ENCODE data around the gene SLC16A14. TPM values are rescaled to one million over a fixed set of nuclear protein-coding genes. Genes with fewer than 3 reads are reported as not detected.

Gene SLC16A14
- total RNA-seq, 1 donor from 2014 or later, result 9.7 TPM

- no peak for TF ChIP-seq CTCF (IDR thresholded peaks at IDR 0.05; ENCODE audit: unreplicated experiment)
- H3K36me3 Mint-ChIP-seq, result no peaks in the 10 kb centered on the region
- no peak overlapping the region for H3K27ac Mint-ChIP-seq
- H3K4me3 Mint-ChIP-seq, result peak overlapping the region; percentile 91
- H3K27me3 Mint-ChIP-seq (ENCODE audit: low read depth), result peaks cover 29% of the 10 kb centered on the region
- H3K4me1 Mint-ChIP-seq, result peaks cover 6% of the 10 kb centered on the region
- H3K9me3 Mint-ChIP-seq, result peaks cover 3% of the 10 kb centered on the region
- no peak for DNase-seq (ENCODE audit: low spot score in 2 of 2, unreplicated experiment in 2 of 2)
These were observed 678 bp upstream of the SLC16A14 start for GRCh38 chr2:230069402-230069801.

- no peak for TF ChIP-seq CTCF (IDR thresholded peaks at IDR 0.05; ENCODE audit: unreplicated experiment)
- no peaks in the 10 kb centered on the region for H3K36me3 Mint-ChIP-seq
- peaks cover 6% of the 10 kb centered on the region for H3K4me1 Mint-ChIP-seq
- peak overlapping the region; percentile 88 for H3K27ac Mint-ChIP-seq
- H3K4me3 Mint-ChIP-seq, result peak overlapping the region; percentile 91
- DNase-seq (ENCODE audit: low spot score in 2 of 2, unreplicated experiment in 2 of 2), result peak; percentile 43 to 71
- no peaks in the 10 kb centered on the region for H3K9me3 Mint-ChIP-seq
- peaks cover 31% of the 10 kb centered on the region for H3K27me3 Mint-ChIP-seq (ENCODE audit: low read depth)
These were observed 591 bp downstream of the SLC16A14 start for GRCh38 chr2:230068016-230068650.

- no peak for TF ChIP-seq CTCF (IDR thresholded peaks at IDR 0.05; ENCODE audit: unreplicated experiment)
- Mint-ChIP-seq H3K4me3 (no peak overlapping the region), H3K36me3 (peaks cover 2% of the 10 kb centered on the region), H3K4me1 (no peaks in the 10 kb centered on the region), H3K9me3 (no peaks in the 10 kb centered on the region), H3K27ac (no peak overlapping the region), H3K27me3 (ENCODE audit: low read depth) (peaks cover 6% of the 10 kb centered on the region)
- DNase-seq (ENCODE audit: low spot score in 2 of 2, unreplicated experiment in 2 of 2), result no peak
These were observed 7.9 kb downstream of the SLC16A14 start for GRCh38 chr2:230060672-230061293.

GRCh38 chr2:230053753-230054478 lies 14.8 kb downstream of the SLC16A14 start:
- Mint-ChIP-seq H3K27ac (no peak overlapping the region), H3K4me1 (no peaks in the 10 kb centered on the region), H3K9me3 (no peaks in the 10 kb centered on the region), H3K27me3 (ENCODE audit: low read depth) (no peaks in the 10 kb centered on the region), H3K4me3 (no peak overlapping the region), H3K36me3 (peaks cover 2% of the 10 kb centered on the region)
- no peak for DNase-seq (ENCODE audit: low spot score in 2 of 2, unreplicated experiment in 2 of 2)
- TF ChIP-seq CTCF (IDR thresholded peaks at IDR 0.05; ENCODE audit: unreplicated experiment), result no peak

GRCh38 chr2:230052299-230052698 lies 16.4 kb downstream of the SLC16A14 start:
- Mint-ChIP-seq H3K4me1 (no peaks in the 10 kb centered on the region), H3K4me3 (no peak overlapping the region), H3K9me3 (no peaks in the 10 kb centered on the region), H3K36me3 (no peaks in the 10 kb centered on the region), H3K27ac (no peak overlapping the region), H3K27me3 (ENCODE audit: low read depth) (no peaks in the 10 kb centered on the region)
- TF ChIP-seq CTCF (IDR thresholded peaks at IDR 0.05; ENCODE audit: unreplicated experiment), result no peak
- DNase-seq (ENCODE audit: low spot score in 2 of 2, unreplicated experiment in 2 of 2), result no peak
